Stimulated activated CD8-positive, alpha-beta memory T cell treated with anti-CD3 and anti-CD28 coated beads, Interleukin-4, amount 100 ng/mL, for 1 hour (primary cell): Measurements from ENCODE around the gene ERC1.
"Not testable (repeated sequence)": the region's sequence is repeated elsewhere in the genome, so short reads cannot be mapped to it uniquely, and the experiment has no call there.

Source experiments
- DNase-seq, 2 donors: peaks; one replicate each; pipeline ENCODE4 v3.0.0-alpha.2; 2020; ENCODE audit warnings: low read depth in 2 of 2, low spot score in 1 of 2

The ERC1 gene

DNA sequence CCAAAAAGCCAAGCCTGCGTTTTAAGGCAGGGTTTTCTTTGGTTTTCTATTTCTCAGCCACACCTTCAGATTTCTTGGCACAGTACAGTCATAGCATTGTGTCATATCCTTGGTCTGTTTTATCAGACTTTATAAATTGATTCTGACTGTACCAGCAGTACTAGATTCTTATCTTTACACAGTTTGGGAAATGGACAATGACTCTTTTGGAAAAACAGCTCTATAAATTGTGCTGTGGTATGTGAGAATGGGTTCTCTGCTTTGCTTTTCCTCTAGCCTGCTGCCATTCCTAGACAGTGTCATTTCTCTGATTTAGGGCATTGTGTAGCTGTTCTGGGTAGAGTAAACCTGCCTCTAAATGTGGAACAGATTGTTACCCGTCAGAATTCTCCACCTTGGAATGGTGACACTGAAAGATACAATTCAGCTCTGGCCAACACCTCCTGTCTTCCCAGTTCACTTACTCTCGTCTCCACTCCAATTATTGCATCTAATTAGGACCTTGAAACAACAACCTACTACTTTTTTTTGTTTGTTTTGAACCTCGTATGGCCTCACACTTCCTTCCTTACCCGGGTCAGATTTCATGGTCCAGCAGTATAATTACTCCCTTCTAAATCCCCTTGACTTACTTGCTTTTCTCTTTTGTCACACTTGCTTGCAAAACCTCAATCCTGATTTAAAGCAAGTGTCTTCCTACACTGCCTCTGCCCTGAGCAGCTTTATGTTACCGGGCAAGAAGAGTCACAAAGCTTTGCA lies 226.3 kb downstream of the ERC1 start:
- no peak for DNase-seq

GRCh38 chr12:1218369-1218768 lies 227.3 kb downstream of the ERC1 start:
- no peak for DNase-seq

DNA sequence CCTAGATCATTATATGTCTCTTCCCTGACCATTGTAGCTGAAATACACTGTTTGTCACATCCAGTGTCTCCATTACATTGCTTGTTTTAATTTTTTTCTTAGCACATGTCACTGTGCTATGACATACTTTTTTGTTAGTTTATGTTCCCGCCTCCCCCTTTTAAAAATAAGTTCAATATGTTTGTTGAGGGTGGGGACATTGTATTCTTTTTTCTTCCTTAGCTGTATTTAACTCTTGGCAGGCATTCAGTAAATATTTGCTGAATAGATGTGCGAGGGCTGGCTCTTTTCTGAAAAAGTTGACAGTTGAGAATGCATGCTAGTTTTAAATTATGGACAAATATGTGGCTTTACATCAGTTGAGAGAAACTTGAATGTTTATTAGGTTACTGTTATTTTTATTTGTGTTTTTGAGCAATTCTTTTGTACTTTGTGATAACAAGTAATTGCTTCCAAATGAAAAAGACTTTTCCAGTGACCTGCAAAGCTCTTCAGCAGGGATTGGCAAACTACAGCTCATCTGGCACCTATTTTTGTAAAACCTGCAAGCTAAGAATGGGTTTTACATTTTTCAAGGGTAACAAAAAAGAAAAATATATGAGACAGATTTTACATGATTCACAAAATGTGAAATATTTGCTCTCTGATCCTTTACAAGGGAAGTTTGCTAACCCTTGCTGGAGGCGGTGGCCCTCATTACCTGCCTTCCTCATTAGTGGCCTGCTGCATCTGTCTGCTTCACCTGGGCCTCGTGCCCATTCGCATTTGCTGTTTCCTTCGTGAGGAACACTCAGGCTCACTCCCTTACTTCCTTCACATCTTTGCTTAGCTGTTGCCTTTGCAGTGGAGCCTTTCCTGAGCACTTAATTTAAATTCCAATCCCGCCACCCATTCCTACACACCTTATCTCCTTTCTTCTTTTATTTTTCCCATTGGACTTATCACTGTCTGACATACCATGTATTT lies 229.4 kb downstream of the ERC1 start:
- no peak for DNase-seq

GRCh38 chr12:1222858-1223639 lies 232.0 kb downstream of the ERC1 start:
- no peak for DNase-seq

DNA sequence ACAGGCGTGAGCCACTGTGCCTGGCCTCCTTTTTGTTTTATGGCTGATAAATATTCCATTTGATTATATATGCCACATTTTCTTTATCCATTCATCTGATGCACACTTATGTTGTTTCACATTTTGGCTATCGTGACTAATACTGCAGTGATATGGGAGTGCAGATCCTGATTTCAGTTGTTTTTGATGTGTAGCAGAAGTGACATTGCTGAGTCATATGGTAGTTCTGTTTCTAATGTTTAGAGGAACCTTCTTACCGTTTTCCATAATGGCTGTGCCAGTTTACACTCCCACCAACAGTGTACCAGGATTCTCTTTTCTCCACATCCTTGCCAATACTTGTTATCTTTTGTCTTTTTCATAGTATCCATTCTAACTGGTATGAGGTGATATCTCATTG lies 235.9 kb downstream of the ERC1 start:
- no peak for DNase-seq

- DNase-seq: no peak
Measured at GRCh38 chr12:1234073-1234472, 243.1 kb downstream of the ERC1 start.

GRCh38 chr12:1246637-1247036 lies 255.6 kb downstream of the ERC1 start:
- DNase-seq: no peak

GRCh38 chr12:1250641-1251040 lies 259.6 kb downstream of the ERC1 start:
- DNase-seq: no peak

DNA sequence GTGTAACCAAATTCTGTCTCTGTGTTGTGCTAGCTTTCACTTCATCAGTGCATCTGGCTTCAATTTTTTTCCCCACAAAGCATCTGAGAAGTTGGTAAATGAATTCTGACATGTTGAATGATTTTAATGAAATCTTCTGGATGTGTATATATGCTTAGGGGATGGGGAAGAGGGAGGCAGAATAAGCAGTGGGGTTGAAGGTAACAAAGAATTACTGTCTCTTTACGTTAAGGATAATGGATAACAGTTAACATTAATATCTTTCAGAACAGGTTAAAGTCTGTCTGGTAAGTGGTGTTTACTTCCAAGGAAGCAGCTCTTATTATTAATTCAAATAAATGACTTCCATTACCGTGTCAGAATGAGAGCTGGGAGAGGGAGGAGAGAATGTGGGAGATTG lies 261.7 kb downstream of the ERC1 start:
- no peak for DNase-seq

- DNase-seq: not testable (repeated sequence)
Measured at GRCh38 chr12:1255125-1255524, 264.1 kb downstream of the ERC1 start.

DNA sequence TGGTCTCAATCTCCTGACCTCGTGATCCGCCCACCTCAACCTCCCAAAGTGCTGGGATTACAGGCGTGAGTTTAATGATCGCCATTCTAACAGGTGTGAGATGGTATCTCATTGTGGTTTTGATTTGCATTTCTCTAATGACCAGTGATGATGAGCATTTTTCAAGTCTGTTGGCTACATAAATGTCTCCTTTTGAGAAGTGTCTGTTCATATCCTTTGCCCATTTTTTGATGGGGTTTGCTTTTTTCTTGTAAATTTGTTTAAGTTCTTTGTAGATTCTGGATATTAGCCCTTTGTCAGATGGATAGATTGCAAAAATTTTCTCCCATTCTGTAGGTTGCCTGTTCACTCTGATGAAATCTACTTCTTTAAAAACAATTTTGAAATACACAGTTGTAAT lies 264.8 kb downstream of the ERC1 start:
- DNase-seq: not testable (repeated sequence)

- no peak for DNase-seq
Measured at GRCh38 chr12:1256285-1256684, 265.3 kb downstream of the ERC1 start.

GRCh38 chr12:1256991-1257390 lies 266.0 kb downstream of the ERC1 start:
- no peak for DNase-seq

- DNase-seq: no peak
Measured at GRCh38 chr12:1262011-1262410, 271.0 kb downstream of the ERC1 start.

DNA sequence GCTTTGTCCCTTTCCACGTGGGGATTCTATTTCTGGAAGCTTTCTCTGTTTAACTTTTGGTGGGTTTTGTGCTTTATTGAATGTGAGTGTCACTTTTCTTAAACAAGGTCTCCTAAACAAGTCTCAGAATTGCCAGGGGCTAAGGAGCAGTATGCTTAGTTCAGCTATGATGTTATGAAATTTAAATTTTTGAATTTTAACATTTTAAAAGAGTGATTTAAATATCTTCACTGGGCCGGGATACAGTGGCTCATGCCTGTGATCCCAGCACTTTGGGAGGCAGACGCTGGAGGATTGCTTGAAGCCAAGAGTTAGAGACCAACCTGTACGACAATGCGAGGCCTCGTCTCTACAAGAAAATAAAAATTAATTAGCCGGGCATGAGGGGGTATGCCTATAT lies 276.2 kb downstream of the ERC1 start:
- no peak for DNase-seq

DNA sequence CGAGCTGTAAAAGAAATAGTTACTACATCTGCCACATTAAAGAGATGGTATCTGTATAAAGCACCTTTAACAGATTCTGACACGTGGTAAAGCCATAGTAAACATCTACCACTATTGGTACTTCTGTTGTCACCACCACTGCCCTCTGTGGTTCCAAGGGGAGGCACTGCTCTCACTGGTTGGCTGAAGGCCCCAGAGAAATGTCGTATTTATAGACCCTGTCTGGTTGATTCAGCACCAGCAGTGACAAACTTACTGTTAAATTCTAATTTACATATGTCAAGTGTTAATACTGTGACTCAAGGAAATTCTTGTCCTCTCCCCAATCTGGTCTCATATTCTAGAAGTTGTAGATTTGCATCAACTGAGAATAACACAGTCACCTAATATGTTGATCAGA lies 281.1 kb downstream of the ERC1 start:
- no peak for DNase-seq

DNA sequence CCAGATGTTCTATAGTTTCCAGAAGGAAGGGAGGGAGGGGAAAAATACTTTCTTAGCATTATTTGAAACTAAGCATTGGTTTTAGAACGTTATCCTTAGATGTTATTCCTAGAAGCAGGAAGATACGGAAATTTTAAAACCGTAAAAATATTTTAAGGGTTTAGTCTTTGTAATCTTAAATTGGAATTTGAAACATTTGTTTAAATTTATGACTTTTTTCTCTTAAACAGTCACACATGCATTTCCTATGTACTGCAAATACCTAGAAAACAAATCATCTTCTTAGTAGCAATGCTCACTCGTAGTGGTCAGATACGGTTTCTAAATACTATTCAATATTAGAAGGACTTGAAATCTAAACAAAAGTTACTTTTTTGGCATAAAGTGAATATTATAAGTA lies 282.0 kb downstream of the ERC1 start:
- no peak for DNase-seq

- DNase-seq: no peak
Measured at GRCh38 chr12:1277905-1278304, 286.9 kb downstream of the ERC1 start.

GRCh38 chr12:1279050-1279449 lies 288.0 kb downstream of the ERC1 start:
- DNase-seq: no peak

GRCh38 chr12:1280059-1280458 lies 289.0 kb downstream of the ERC1 start:
- DNase-seq: no peak

DNA sequence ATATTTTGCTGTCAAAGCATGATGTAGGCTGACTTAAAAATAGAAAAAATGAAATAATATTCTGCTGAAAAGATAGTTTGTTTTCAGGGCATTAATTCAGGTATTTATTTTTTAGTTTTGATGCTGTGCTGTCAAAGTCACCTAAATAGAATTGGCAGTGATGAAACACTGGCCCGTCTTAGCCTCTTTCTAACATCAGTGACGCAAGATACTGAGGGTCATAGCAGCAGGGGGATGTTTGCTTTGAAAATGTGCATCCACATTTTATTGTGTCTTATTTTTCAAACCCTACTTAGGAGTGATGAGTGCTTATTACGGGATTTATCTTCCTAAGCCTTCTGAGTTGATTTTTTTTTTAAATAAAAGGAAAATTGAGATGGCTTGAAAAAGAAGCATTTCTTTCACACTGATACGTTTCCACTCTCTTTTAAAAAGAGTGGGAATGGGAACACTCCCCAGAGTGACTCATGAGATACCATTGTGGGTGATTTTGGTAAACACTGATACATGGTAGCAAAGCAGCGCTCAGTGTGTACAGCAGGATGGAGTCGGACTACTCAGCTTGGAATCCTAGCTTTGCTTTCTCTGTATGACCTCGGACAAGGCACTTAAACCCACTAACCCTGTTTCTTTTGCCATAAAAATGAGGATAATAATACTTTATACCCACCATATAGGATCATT lies 290.8 kb downstream of the ERC1 start:
- no peak for DNase-seq
